ENCODE data around the gene MDC1. TPM values are rescaled to one million over a fixed set of nuclear protein-coding genes. Genes with fewer than 3 reads are reported as not detected.
"Not testable (repeated sequence)": the region's sequence is repeated elsewhere in the genome, so short reads cannot be mapped to it uniquely, and the experiment has no call there.

MDC1 gene
- total and polyA plus RNA-seq, 4 donors, result 13.8 to 40.3 (median 25.9) TPM

DNA sequence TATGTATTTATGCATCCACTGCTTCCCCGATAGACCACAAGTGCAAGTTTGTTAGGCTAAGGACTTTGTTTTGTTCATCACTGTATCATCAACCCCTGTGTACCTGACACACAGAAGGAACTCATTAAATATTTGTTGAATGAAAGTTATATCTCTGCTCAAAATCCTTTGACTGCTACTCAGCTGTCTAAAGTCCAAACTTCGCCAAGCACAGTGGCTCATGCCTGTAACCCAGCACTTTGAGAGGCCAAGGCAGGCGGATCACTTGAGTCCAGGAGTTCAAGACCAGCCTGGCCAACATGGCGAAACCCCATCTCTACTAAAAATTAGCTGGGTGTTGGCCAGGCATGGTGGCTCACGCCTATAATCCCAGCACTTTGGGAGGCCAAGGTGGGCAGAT lies 59.2 kb downstream of the MDC1 start:
- peaks cover 95% of the 10 kb centered on the region for H3K36me3 ChIP-seq (ENCODE audit: control insufficient read depth, insufficient read depth, low read length)
- not testable (repeated sequence) for H3K27ac ChIP-seq (ENCODE audit: low read depth, low read length); H3K4me1 ChIP-seq (ENCODE audit: control insufficient read depth, insufficient read depth, low read length); H3K9me3 ChIP-seq (ENCODE audit: control insufficient read depth, insufficient read depth, low read length); DNase-seq (ENCODE audit: low read depth in 4 of 6, low spot score in 6 of 6); H3K27me3 ChIP-seq (ENCODE audit: control insufficient read depth, insufficient read depth, low read length); H3K4me3 ChIP-seq (ENCODE audit: low read depth, low read length)
- WGBS (ENCODE audit: insufficient coverage), result 92% methylated on average over 4 of the region's 5 CpGs

DNA sequence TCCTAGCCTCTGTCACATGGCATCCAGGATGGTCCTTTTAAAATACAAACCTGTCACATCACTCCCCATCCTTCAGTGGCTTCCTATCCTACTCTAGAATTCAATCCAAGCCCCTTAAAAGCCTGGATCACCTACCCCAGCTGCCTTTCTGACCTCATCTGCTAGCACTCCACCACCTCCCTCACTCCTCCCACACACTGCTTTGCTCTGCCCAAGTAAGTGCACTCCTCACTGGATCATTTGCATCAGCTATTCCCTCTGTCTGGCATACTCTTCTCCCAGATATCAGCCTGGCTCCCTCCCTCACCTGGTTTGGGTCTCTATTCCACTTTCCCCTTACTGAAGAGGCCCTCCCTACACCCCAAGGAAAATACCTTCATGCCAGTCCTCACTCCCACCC lies 59.6 kb downstream of the MDC1 start:
- no peaks in the 10 kb centered on the region for H3K27me3 ChIP-seq (ENCODE audit: control insufficient read depth, insufficient read depth, low read length)
- H3K4me3 ChIP-seq (ENCODE audit: low read depth, low read length), result no peak overlapping the region
- DNase-seq (ENCODE audit: low read depth in 4 of 6, low spot score in 6 of 6), result no peak
- H3K4me1 ChIP-seq (ENCODE audit: control insufficient read depth, insufficient read depth, low read length), result peaks cover 3% of the 10 kb centered on the region
- no peaks in the 10 kb centered on the region for H3K9me3 ChIP-seq (ENCODE audit: control insufficient read depth, insufficient read depth, low read length)
- H3K36me3 ChIP-seq (ENCODE audit: control insufficient read depth, insufficient read depth, low read length), result peaks cover 94% of the 10 kb centered on the region
- no peak overlapping the region for H3K27ac ChIP-seq (ENCODE audit: low read depth, low read length)

DNA sequence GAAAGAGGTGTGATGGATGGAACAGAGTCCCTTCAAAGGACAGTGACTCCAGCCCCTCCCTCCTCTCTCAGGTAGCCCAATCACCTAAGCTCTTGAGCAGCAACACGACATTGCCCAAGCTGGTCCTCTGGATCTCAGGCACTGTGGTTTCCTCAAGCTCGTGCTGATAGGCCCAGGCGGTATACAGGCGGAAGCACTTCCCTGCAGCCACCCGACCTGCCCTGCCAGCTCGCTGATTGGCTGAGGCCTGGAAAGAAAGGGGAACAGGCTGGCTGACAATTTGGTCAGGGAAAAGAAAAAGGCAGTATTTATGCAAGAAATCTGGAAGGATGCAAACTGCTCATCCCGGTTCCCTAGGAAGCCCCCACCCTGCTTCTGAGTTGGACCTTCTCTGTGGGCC lies 60.6 kb downstream of the MDC1 start:
- no peaks in the 10 kb centered on the region for H3K9me3 ChIP-seq (ENCODE audit: control insufficient read depth, insufficient read depth, low read length)
- peaks cover 94% of the 10 kb centered on the region for H3K36me3 ChIP-seq (ENCODE audit: control insufficient read depth, insufficient read depth, low read length)
- 85% methylated on average over 7 of the region's 7 CpGs for WGBS (ENCODE audit: insufficient coverage)
- no peaks in the 10 kb centered on the region for H3K27me3 ChIP-seq (ENCODE audit: control insufficient read depth, insufficient read depth, low read length)
- H3K27ac ChIP-seq (ENCODE audit: low read depth, low read length), result no peak overlapping the region
- DNase-seq (ENCODE audit: low read depth in 4 of 6, low spot score in 6 of 6), result no peak
- peaks cover under 1% of the 10 kb centered on the region for H3K4me1 ChIP-seq (ENCODE audit: control insufficient read depth, insufficient read depth, low read length)
- H3K4me3 ChIP-seq (ENCODE audit: low read depth, low read length), result no peak overlapping the region

DNA sequence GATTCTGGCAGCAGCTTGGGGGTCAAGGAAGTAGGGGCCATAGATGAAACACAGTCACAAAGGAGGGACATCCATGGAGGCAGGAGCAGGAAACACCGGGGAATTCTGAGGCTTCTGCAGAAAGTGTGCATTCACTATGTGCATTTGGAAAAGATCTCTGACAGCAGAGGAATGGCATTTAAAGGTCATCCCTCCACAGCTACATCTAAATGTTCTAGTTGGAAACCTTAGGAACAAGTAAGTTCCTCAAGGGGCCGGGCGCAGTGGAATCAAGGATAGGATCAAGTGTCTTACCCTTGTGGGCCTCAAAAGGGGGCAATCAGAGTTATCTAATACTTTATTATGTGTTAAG lies 61.4 kb downstream of the MDC1 start:
- Histone ChIP-seq H3K36me3 (ENCODE audit: control insufficient read depth, insufficient read depth, low read length) (peaks cover 93% of the 10 kb centered on the region), H3K4me3 (ENCODE audit: low read depth, low read length) (no peak overlapping the region), H3K27me3 (ENCODE audit: control insufficient read depth, insufficient read depth, low read length) (no peaks in the 10 kb centered on the region), H3K9me3 (ENCODE audit: control insufficient read depth, insufficient read depth, low read length) (no peaks in the 10 kb centered on the region), H3K27ac (ENCODE audit: low read depth, low read length) (no peak overlapping the region), H3K4me1 (ENCODE audit: control insufficient read depth, insufficient read depth, low read length) (no peaks in the 10 kb centered on the region)
- no peak for DNase-seq (ENCODE audit: low read depth in 4 of 6, low spot score in 6 of 6)
- 93% methylated on average over 3 of the region's 3 CpGs for WGBS (ENCODE audit: insufficient coverage)

DNA sequence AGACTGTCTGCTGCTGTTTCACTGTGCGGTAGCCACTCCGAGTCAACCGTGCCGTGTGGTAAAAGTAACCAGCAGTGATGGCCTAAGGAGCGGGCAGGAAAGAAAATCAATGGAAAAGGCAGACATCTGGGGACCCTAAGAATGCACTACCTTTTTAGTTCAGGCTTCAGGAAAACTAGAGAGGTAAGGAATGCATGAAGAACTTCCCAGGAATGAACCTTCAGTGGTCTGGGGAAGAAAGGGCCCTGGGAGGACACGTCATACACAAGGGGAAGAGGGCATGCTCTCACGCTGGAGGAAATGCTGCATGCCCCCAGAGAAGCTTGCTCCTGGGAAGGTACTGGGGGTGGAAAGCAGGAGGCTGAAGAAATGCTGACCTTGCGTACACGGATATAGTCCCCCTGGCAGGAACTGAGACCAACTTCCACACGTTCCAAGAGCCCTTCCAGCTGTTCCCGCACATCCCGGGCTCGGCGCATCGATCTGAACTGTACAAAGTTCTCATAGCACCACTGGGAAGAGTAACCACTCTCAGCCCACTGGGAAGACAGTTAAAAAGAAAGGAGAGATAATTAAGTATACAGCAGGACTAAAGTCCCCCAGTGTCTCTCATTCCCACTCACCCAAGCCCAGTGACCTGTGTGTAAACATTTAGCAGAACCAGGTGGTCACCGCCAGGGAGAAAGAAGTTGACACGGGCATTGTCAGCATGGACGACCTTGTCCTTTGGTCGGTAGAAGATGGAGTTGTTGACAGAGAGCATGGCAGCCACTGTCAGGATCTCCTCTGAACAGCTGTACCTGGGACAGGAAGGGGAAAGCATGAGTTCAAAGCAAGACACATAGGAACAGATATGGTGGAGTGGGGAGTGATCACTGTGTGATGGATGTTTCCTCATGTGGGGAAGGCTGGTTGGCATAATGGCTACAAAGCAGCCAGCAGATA lies 62.0 kb downstream of the MDC1 start:
- Histone ChIP-seq H3K27me3 (ENCODE audit: control insufficient read depth, insufficient read depth, low read length) (no peaks in the 10 kb centered on the region), H3K36me3 (ENCODE audit: control insufficient read depth, insufficient read depth, low read length) (peaks cover 94% of the 10 kb centered on the region), H3K9me3 (ENCODE audit: control insufficient read depth, insufficient read depth, low read length) (no peaks in the 10 kb centered on the region), H3K4me3 (ENCODE audit: low read depth, low read length) (no peak overlapping the region), H3K27ac (ENCODE audit: low read depth, low read length) (no peak overlapping the region), H3K4me1 (ENCODE audit: control insufficient read depth, insufficient read depth, low read length) (no peaks in the 10 kb centered on the region)
- no peak for DNase-seq (ENCODE audit: low read depth in 4 of 6, low spot score in 6 of 6)
- 89% methylated on average over 11 of the region's 19 CpGs for WGBS (ENCODE audit: insufficient coverage)

DNA sequence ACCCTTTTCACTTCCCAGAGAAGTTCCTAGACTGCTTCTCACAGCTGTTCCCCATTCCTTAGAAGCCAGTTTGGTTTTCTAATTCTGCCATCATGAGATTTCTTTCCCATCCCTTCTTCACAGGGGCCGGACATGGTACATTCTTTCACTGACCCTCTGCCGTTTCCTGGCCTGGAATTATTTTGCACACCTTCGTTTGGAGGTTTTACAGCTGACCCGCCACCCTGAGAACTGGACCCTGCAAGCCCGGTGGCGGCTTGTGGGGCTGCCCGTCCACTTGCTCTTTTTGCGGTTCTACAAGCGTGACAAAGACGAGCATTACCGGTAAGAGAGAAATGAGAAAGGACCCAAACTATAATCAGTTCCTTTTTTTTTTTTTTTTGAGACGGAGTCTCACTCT lies 65.9 kb downstream of the MDC1 start:
- Histone ChIP-seq H3K27ac (ENCODE audit: low read depth, low read length) (no peak overlapping the region), H3K4me3 (ENCODE audit: low read depth, low read length) (no peak overlapping the region), H3K36me3 (ENCODE audit: control insufficient read depth, insufficient read depth, low read length) (peaks cover 64% of the 10 kb centered on the region), H3K9me3 (ENCODE audit: control insufficient read depth, insufficient read depth, low read length) (no peaks in the 10 kb centered on the region), H3K4me1 (ENCODE audit: control insufficient read depth, insufficient read depth, low read length) (peaks cover 13% of the 10 kb centered on the region), H3K27me3 (ENCODE audit: control insufficient read depth, insufficient read depth, low read length) (no peaks in the 10 kb centered on the region)
- DNase-seq (ENCODE audit: low read depth in 4 of 6, low spot score in 6 of 6), result no peak
- 90% methylated on average over 6 of the region's 12 CpGs for WGBS (ENCODE audit: insufficient coverage)

Small RNA genes within 50 kb of the gene (small RNA-seq; reads per million reads assigned to genes)
- gene RF00019 (ENCODE audit: low replicate concordance) (not detected), gene RN7SL353P (ENCODE audit: low replicate concordance) (not detected)

Other genes starting within 250 kb of the MDC1 start
- gene HLA-E, start 227.8 kb downstream of the MDC1 start, total RNA-seq, result 100 to 1,000 TPM; 104 to 173 TPM
- 10 to 100 TPM; 78.9 to 81.2 TPM for gene HLA-E, start 227.8 kb downstream of the MDC1 start, polyA plus RNA-seq (ENCODE audit: insufficient read length in 2 of 2)
- 10 to 100 TPM; 40.3 to 72.0 TPM for gene GNL1, start 160.8 kb downstream of the MDC1 start, total RNA-seq
- gene GNL1, start 160.8 kb downstream of the MDC1 start, polyA plus RNA-seq (ENCODE audit: insufficient read length in 2 of 2), result 10 to 100 TPM; 82.7 to 97.1 TPM
- gene PRR3, start 160.0 kb downstream of the MDC1 start, total RNA-seq, result 10 to 100 TPM in 1 of 2 donors, 1 to 10 TPM in 1; 8.3 to 20.5 TPM
- 10 to 100 TPM; 39.1 to 46.0 TPM for gene PRR3, start 160.0 kb downstream of the MDC1 start, polyA plus RNA-seq (ENCODE audit: insufficient read length in 2 of 2)
- gene ABCF1, start 145.8 kb downstream of the MDC1 start, total RNA-seq, result 10 to 100 TPM; 26.4 to 41.0 TPM
- gene ABCF1, start 145.8 kb downstream of the MDC1 start, polyA plus RNA-seq (ENCODE audit: insufficient read length in 2 of 2), result 10 to 100 TPM; 59.5 to 60.6 TPM
- 10 to 100 TPM; 26.0 to 56.9 TPM for gene PPP1R10, start 100.0 kb downstream of the MDC1 start, total RNA-seq
- gene PPP1R10, start 100.0 kb downstream of the MDC1 start, polyA plus RNA-seq (ENCODE audit: insufficient read length in 2 of 2), result 10 to 100 TPM; 45.2 to 46.6 TPM
- 10 to 100 TPM; 40.5 to 61.9 TPM for gene MRPS18B, start 99.4 kb downstream of the MDC1 start, total RNA-seq
- 10 to 100 TPM; 45.4 to 46.1 TPM for gene MRPS18B, start 99.4 kb downstream of the MDC1 start, polyA plus RNA-seq (ENCODE audit: insufficient read length in 2 of 2)
- 10 to 100 TPM; 18.7 to 27.2 TPM for gene ATAT1, start 90.4 kb downstream of the MDC1 start, total RNA-seq
- gene ATAT1, start 90.4 kb downstream of the MDC1 start, polyA plus RNA-seq (ENCODE audit: insufficient read length in 2 of 2), result 100 to 1,000 TPM; 175 to 184 TPM
- gene C6orf136, start 70.1 kb downstream of the MDC1 start, total RNA-seq, result 10 to 100 TPM in 1 of 2 donors, 1 to 10 TPM in 1; 8.5 to 11.8 TPM
- gene C6orf136, start 70.1 kb downstream of the MDC1 start, polyA plus RNA-seq (ENCODE audit: insufficient read length in 2 of 2), result 10 to 100 TPM; 35.5 to 51.1 TPM
- gene DHX16, start 44.3 kb downstream of the MDC1 start, total RNA-seq, result 10 to 100 TPM; 17.9 to 29.7 TPM
- gene DHX16, start 44.3 kb downstream of the MDC1 start, polyA plus RNA-seq (ENCODE audit: insufficient read length in 2 of 2), result 10 to 100 TPM; 30.9 to 35.2 TPM
- gene PPP1R18, start 30.6 kb downstream of the MDC1 start, total RNA-seq, result 10 to 100 TPM; 14.5 to 28.9 TPM
- gene PPP1R18, start 30.6 kb downstream of the MDC1 start, polyA plus RNA-seq (ENCODE audit: insufficient read length in 2 of 2), result 10 to 100 TPM; 46.7 to 49.3 TPM
- 1 to 10 TPM; 1.9 to 7.3 TPM for gene NRM, start 26.3 kb downstream of the MDC1 start, total RNA-seq
- gene NRM, start 26.3 kb downstream of the MDC1 start, polyA plus RNA-seq (ENCODE audit: insufficient read length in 2 of 2), result 10 to 100 TPM; 19.8 to 23.6 TPM
- gene TUBB, start 3.1 kb upstream of the MDC1 start, total RNA-seq, result 100 to 1,000 TPM; 483 to 700 TPM
- 1,000 to 10,000 TPM; 1,177 to 1,220 TPM for gene TUBB, start 3.1 kb upstream of the MDC1 start, polyA plus RNA-seq (ENCODE audit: insufficient read length in 2 of 2)
- 100 to 1,000 TPM in 1 of 2 donors, 10 to 100 TPM in 1; 69.4 to 106 TPM for gene FLOT1, start 25.4 kb upstream of the MDC1 start, total RNA-seq
- gene FLOT1, start 25.4 kb upstream of the MDC1 start, polyA plus RNA-seq (ENCODE audit: insufficient read length in 2 of 2), result 100 to 1,000 TPM; 208 to 215 TPM
- 10 to 100 TPM in 1 of 2 donors, 1 to 10 TPM in 1; 6.8 to 23.9 TPM for gene IER3, start 27.3 kb upstream of the MDC1 start, total RNA-seq
- gene IER3, start 27.3 kb upstream of the MDC1 start, polyA plus RNA-seq (ENCODE audit: insufficient read length in 2 of 2), result 10 to 100 TPM in 1 of 2 donors, 1 to 10 TPM in 1; 9.0 to 11.1 TPM
- 100 to 1,000 TPM; 143 to 146 TPM for gene DDR1, start 167.2 kb upstream of the MDC1 start, total RNA-seq
- gene DDR1, start 167.2 kb upstream of the MDC1 start, polyA plus RNA-seq (ENCODE audit: insufficient read length in 2 of 2), result 100 to 1,000 TPM; 426 to 452 TPM
- 10 to 100 TPM; 20.6 to 28.1 TPM for gene GTF2H4, start 190.9 kb upstream of the MDC1 start, total RNA-seq
- gene GTF2H4, start 190.9 kb upstream of the MDC1 start, polyA plus RNA-seq (ENCODE audit: insufficient read length in 2 of 2), result 10 to 100 TPM; 42.0 to 48.4 TPM
- gene VARS2, start 197.0 kb upstream of the MDC1 start, total RNA-seq, result 10 to 100 TPM; 20.3 to 48.5 TPM
- 100 to 1,000 TPM in 1 of 2 donors, 10 to 100 TPM in 1; 93.0 to 117 TPM for gene VARS2, start 197.0 kb upstream of the MDC1 start, polyA plus RNA-seq (ENCODE audit: insufficient read length in 2 of 2)
- not detected for gene SFTA2, start 214.9 kb upstream of the MDC1 start, total RNA-seq
- gene SFTA2, start 214.9 kb upstream of the MDC1 start, polyA plus RNA-seq (ENCODE audit: insufficient read length in 2 of 2), result under 1 TPM in 1 of 2 donors, not detected in 1; 0.53 TPM
- not detected for gene MUCL3, start 223.7 kb upstream of the MDC1 start, total RNA-seq
- gene MUCL3, start 223.7 kb upstream of the MDC1 start, polyA plus RNA-seq (ENCODE audit: insufficient read length in 2 of 2), result under 1 TPM in 1 of 2 donors, not detected in 1; 0.06 TPM

Data from spinal cord (tissue), 10 donors.